IPS-20b (cell line): ENCODE results near the gene CALHM3.

Experiments
- H3K27ac ChIP-seq: one replicate; pipeline ENCODE4 v1.5.1; 2013; ENCODE audit warnings: low read length
- H3K27me3 ChIP-seq: 2 replicates; pipeline ENCODE4 v1.6.1; 2013; ENCODE audit warnings: mild to moderate bottlenecking, low read length, inconsistent platforms; ENCODE audit not compliant: insufficient read depth
- H3K36me3 ChIP-seq: 2 replicates; pipeline ENCODE4 v1.6.1; 2013; ENCODE audit warnings: low read depth, mild to moderate bottlenecking, inconsistent platforms, low read length, moderate library complexity; ENCODE audit not compliant: insufficient read depth
- H3K4me1 ChIP-seq: 2 replicates; pipeline ENCODE4 v1.6.1; 2013; ENCODE audit warnings: mild to moderate bottlenecking, control low read depth, inconsistent platforms, low read length, moderate library complexity; ENCODE audit not compliant: insufficient read depth
- H3K4me3 ChIP-seq: 2 replicates; pipeline ENCODE4 v1.5.1; 2013; ENCODE audit warnings: mild to moderate bottlenecking, low read length, inconsistent platforms
- H3K9ac ChIP-seq: 2 replicates; pipeline ENCODE4 v1.6.1; 2013; ENCODE audit warnings: low read depth, mild to moderate bottlenecking, inconsistent platforms, low read length, moderate library complexity
- H3K9me3 ChIP-seq: 2 replicates; pipeline ENCODE4 v1.6.1; 2013; ENCODE audit warnings: mild to moderate bottlenecking, low read depth, low read length, inconsistent platforms; ENCODE audit not compliant: insufficient read depth

CALHM3 gene

DNA sequence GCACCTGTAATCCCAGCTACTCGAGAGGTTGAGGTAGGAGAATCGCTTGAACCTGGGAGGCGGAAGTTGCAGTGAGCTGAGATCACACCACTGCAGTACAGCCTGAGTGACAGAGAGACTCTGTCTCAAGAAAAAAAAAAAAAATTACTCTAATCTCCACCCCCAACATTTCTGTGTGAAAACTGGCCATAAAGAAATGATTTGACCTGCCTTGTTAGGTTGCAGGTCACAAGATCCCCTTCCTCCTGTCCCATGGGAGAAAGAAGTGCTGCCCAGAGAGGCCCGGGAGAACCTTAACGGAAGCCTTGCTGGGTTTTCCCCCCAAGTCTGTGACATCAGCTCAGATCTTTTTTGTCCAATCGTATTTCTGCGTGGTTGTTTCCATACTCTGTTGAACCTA lies 11.6 kb downstream of the CALHM3 start:
- H3K27ac ChIP-seq: no peak overlapping the region
- no peak overlapping the region for H3K9ac ChIP-seq
- H3K36me3 ChIP-seq: no peaks in the 10 kb centered on the region
- no peaks in the 10 kb centered on the region for H3K27me3 ChIP-seq
- peaks cover 3% of the 10 kb centered on the region for H3K4me1 ChIP-seq
- no peak overlapping the region for H3K4me3 ChIP-seq
- H3K9me3 ChIP-seq: no peaks in the 10 kb centered on the region

DNA sequence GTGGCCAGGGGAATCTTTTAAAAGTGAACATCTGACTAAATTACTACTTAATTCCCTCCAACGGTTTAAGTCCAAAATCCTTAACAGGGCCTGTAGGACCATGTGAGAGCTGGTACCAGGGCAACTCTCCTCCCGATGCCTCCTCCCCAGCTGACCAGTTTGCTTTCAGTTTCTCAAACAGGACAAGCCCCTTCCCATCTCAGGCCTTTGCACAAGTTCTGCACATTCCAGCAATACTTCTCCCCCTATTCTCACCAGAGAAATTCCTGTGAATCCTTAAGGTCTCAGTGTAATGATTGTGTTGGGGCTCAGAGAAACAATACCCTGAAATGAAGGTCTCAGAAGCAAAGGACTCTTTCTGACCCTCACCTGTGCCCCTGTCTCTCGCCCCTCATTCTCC lies 12.3 kb downstream of the CALHM3 start:
- Histone ChIP-seq H3K27ac (no peak overlapping the region), H3K9ac (no peak overlapping the region), H3K36me3 (no peaks in the 10 kb centered on the region), H3K4me1 (peaks cover 3% of the 10 kb centered on the region; the same call in 1 of the 2 replicates), H3K9me3 (no peaks in the 10 kb centered on the region), H3K4me3 (no peak overlapping the region), H3K27me3 (no peaks in the 10 kb centered on the region)

DNA sequence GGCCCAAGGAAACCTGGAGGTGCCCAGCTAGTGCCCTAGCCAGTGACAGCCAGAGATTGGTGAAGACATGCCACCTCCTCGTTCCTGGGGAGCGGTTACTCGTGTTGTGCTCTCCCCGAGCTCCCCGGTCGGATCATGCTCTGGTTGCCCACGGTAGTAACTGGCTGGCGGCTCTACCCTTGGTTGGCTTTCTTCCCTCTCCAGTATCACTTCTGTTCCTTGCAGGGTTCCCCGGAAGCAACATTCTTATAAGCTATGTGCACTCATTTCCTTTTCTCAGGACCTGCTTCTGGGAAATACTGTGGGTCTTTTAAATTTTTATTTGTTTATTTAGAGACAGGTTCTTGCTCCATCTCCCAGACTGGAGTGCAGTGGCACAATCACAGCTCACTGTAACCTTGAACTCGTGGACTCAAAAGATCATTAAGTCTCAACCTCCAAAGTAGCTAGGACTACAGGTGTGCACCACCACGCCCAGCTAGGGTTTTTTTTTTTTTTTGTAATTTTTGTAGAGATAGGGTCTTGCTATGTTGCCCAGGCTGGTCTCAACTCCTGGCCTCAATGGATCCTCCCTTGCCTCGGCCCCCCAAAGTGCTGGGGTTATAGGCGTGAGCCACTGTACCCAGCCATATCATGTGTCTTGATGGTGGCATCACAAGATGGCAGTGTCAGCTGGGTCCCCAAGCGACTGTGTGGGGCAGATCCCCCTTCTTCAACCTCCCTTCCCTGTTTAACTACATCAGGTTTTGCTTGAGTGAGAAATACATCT lies 13.4 kb downstream of the CALHM3 start:
- no peaks in the 10 kb centered on the region for H3K27me3 ChIP-seq
- H3K9me3 ChIP-seq: no peaks in the 10 kb centered on the region
- no peak overlapping the region for H3K27ac ChIP-seq
- no peaks in the 10 kb centered on the region for H3K36me3 ChIP-seq
- H3K4me3 ChIP-seq: no peak overlapping the region
- H3K4me1 ChIP-seq: no peaks in the 10 kb centered on the region
- H3K9ac ChIP-seq: no peak overlapping the region

DNA sequence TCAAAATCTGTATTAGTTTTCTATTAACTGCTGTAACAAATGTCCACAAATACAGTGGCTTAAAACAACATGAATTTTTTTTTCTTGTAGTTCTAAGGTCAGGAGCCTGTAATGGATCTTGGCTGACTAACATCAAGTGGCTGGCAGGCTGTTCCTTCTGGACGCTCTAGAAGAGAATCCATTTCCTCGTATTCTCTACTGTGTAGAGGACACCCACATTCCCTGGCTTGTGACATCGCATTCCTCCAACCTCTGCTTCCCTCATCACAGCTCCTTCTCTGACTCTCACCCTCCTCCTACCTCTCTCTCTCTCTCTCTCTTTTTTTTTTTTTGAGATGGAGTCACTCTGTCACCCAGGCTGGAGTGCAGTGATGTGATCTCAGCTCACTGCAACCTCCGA lies 15.5 kb downstream of the CALHM3 start:
- no peak overlapping the region for H3K9ac ChIP-seq
- H3K9me3 ChIP-seq: no peaks in the 10 kb centered on the region
- H3K27ac ChIP-seq: no peak overlapping the region
- H3K4me1 ChIP-seq: no peaks in the 10 kb centered on the region
- no peaks in the 10 kb centered on the region for H3K36me3 ChIP-seq
- H3K4me3 ChIP-seq: no peak overlapping the region
- H3K27me3 ChIP-seq: no peaks in the 10 kb centered on the region

DNA sequence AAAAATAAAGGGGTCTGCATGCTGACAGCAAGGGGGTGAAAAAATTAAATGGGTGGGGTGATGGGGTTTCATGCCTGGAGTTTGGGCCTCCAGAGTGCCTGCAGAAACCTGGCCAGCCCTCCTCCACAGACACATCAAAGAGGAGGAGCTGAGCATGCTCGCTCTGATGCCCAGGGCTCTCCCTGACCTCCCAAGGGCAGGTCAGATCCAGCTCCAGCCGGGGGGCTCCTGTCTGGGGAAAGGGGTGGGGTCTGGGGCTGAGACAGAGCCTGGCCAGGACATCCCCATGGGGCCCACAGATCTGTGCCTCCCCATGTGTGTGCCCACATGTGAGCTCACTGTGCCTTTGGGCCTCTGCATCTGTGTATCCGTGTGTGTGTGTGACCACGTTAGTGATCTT lies 19.4 kb downstream of the CALHM3 start:
- Histone ChIP-seq H3K27ac (no peak overlapping the region), H3K9ac (no peak overlapping the region), H3K4me1 (no peaks in the 10 kb centered on the region), H3K4me3 (no peak overlapping the region), H3K27me3 (no peaks in the 10 kb centered on the region), H3K9me3 (no peaks in the 10 kb centered on the region), H3K36me3 (no peaks in the 10 kb centered on the region)

DNA sequence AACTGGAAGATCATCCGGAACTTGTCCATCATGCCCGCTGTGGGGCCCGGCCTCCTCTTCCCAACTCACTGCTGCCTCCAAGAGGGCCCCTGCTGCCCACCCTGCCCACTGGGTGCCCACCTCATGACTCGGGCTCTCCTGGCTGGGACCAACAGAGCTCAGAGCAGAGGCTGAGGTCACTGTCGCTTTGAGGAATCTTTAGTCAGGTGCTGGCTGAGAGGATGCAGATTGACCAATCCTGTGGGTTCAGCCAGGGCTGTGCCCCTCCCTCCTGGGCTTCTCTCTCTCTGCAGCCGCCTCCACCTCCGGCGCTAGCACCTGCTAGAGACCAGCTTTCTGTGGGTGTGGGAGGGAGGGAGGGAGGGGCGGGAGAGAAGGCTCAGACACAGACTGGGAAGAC lies 20.3 kb downstream of the CALHM3 start, which contains the start of gene CALHM1:
TSS of gene CALHM1 (minus strand) at position 181 of the 400 bp plus-strand sequence. CDS start at position 32, 149 bp downstream.
- no peaks in the 10 kb centered on the region for H3K4me1 ChIP-seq
- H3K27me3 ChIP-seq: no peaks in the 10 kb centered on the region
- no peak within 1 kb of the TSS for H3K9ac ChIP-seq
- H3K36me3 ChIP-seq: no peaks in the 10 kb centered on the region
- H3K27ac ChIP-seq: no peak within 1 kb of the TSS
- H3K9me3 ChIP-seq: no peaks in the 10 kb centered on the region
- no peak within 1 kb of the TSS for H3K4me3 ChIP-seq

DNA sequence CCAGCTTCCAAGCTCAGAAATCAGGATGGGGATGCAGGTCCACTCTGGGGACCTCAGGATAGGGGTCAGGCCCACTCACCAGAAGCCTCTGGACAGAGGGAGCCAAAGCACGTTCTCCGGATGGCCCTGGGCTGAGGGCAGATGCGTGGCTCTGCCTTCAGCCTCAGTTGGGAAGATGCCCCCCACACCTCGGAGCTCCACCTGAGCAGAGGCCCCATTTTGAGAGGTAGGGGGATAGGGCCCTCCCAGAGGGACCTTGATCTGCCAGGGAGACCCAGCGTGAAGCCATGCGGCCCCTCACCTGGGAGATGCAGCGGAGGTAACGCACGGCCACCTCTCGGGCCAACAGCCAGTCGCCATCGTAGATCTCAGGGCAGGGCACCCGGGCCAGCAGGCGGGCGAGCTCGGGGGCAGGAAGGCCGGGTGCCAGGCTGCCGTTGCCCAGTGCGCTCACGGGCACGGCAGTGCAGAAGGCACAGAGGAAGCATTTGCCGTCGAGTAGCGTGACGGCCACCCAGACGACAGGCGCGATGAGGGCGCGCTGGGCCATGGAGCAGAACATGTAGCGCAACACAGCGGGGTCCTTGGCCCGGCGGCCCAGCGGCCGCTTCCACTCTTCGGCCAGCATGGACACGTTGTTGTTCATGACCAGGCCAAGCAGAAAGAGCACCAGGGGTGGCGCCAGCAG lies 21.0 kb downstream of the CALHM3 start:
- no peaks in the 10 kb centered on the region for H3K27me3 ChIP-seq
- H3K9ac ChIP-seq: no peak overlapping the region
- no peak overlapping the region for H3K27ac ChIP-seq
- no peak overlapping the region for H3K4me3 ChIP-seq
- H3K4me1 ChIP-seq: no peaks in the 10 kb centered on the region
- H3K9me3 ChIP-seq: no peaks in the 10 kb centered on the region
- H3K36me3 ChIP-seq: no peaks in the 10 kb centered on the region

DNA sequence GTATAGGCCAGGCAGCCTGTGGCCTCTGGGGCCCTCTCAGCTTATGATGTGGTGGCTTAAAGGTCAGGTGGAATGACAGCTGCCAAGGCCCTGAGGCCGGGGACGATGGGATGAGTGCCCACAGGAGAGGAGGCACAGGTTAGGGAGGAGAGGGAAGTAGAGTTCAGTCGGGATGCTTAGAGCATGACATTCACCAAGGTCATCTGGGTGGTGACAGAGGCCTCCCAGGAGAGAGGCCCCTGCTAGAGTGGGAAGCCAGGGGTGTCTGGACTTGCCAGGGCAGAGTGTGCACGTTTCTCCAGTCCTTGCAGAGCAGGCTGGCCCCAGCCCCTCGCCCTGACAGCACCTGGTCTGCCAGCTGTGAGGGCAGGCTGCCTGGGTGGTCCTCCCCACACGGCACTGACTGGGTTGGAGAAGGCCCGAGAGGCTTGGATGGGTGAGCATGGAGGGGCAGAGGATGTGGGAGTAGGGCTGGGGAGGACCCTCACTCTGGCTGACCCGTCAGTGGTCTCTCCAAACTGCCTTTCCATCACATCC lies 21.8 kb downstream of the CALHM3 start:
- no peaks in the 10 kb centered on the region for H3K4me1 ChIP-seq
- no peak overlapping the region for H3K9ac ChIP-seq
- H3K27ac ChIP-seq: no peak overlapping the region
- H3K9me3 ChIP-seq: no peaks in the 10 kb centered on the region
- H3K4me3 ChIP-seq: no peak overlapping the region
- no peaks in the 10 kb centered on the region for H3K27me3 ChIP-seq
- no peaks in the 10 kb centered on the region for H3K36me3 ChIP-seq

DNA sequence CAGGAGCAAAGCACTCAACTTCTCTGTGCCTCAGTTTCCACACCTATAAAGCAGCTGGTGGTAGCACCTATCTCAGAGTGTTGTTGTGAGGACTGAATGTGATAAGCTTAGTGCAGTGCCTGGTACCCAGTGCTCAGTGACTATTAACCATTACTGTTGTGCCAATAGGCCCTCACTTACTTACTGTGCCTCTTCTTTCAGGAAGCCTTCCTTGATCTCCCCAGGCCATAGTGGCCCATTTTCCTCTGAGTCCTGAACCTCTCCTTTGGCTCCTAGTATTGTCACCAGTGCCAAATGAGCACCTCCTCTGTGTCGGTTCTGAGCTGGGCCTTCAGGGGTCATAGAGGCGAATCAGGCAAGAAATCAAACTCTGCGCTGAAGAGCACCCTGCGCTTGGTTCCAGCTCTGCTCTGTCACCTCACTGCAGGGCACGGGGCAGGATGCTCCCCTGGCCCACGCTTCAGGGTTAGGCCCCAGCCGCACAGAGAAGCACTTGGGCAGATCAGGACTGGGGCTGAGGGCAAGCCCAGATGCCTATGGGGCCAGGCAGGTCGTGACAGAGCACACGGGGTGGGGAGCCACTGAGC lies 22.9 kb downstream of the CALHM3 start:
- Histone ChIP-seq H3K27me3 (no peaks in the 10 kb centered on the region), H3K36me3 (no peaks in the 10 kb centered on the region), H3K9me3 (no peaks in the 10 kb centered on the region), H3K9ac (no peak overlapping the region), H3K4me3 (no peak overlapping the region), H3K27ac (no peak overlapping the region), H3K4me1 (no peaks in the 10 kb centered on the region)

DNA sequence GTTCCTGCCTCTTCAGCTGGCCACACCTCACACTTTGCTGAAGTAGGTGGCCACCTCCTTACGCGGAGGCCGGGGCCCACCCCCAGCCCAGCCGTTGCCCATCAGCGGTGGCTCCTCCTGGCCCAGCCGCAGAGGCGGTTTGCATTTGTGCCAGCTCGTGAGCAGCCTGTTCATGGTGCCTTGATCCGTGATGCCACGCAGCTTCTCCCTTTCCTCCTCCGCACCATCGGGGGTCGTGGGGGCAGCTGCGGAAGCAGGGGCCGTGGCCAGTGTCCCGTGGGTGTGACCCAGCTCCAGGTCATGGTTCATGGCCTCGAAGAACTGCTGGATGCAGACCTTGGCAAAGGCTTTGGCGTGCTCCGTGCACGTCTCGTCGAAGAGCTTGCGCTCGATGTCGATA lies 23.8 kb downstream of the CALHM3 start:
- Histone ChIP-seq H3K27ac (no peak overlapping the region), H3K4me1 (no peaks in the 10 kb centered on the region), H3K9me3 (no peaks in the 10 kb centered on the region), H3K9ac (no peak overlapping the region), H3K27me3 (no peaks in the 10 kb centered on the region), H3K4me3 (no peak overlapping the region), H3K36me3 (no peaks in the 10 kb centered on the region)

DNA sequence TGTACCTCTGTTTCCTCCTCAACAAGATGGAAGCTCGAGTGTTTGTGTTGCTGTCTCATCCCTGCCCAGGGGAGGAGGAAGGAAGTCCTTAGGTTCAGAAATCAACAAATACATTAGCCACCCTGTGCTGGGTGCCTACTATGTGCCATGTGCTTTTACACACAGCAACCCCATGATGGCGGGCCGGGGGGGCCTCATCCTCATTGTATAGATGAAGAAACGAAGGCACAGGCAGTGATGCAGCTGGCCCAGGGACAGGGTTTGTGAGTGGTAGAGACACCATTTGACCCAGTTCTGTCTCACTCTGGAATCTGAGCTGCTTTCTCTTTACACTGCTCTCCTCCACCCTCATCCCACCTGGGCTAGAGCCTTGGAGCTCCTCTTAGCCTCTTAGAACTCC lies 25.0 kb downstream of the CALHM3 start:
- Histone ChIP-seq H3K27ac (no peak overlapping the region), H3K9me3 (no peaks in the 10 kb centered on the region), H3K36me3 (no peaks in the 10 kb centered on the region), H3K4me1 (no peaks in the 10 kb centered on the region), H3K4me3 (no peak overlapping the region), H3K27me3 (no peaks in the 10 kb centered on the region), H3K9ac (no peak overlapping the region)
